PC-3 (cell line): ENCODE measurements around the gene TTLL10. TPM values are rescaled to one million over a fixed set of nuclear protein-coding genes. Genes with fewer than 3 reads are reported as not detected.

Experiments used
- ATAC-seq: fragments of 200-7000 bp; cut with Tn5 transposase; 2 replicates; pipeline ENCODE4 v1.9.1; 2020; ENCODE audit warnings: mild to moderate bottlenecking, moderate library complexity
- BruUV-seq: library from RNA; stranded (reverse); fragments of 400-500 nt; replicated peaks from 2 replicates; lab custom pipeline; 2021; lab: Mats Ljungman, UMichigan
- CTCF ChIA-PET: fragments of 300-600 bp; sonication (Branson Sonifier 250); formaldehyde crosslinking; loops from one replicate; lab custom pipeline; 2022; ENCODE audit warnings: antibody characterized with exemption; lab: Charles Lee
- POLR2A ChIA-PET: fragments of 300-600 bp; sonication (Branson Sonifier 250); formaldehyde crosslinking; loops from one replicate; lab custom pipeline; 2022; ENCODE audit warnings: antibody characterized with exemption; ENCODE audit not compliant: unreplicated experiment; lab: Charles Lee
- DNase-seq: peaks from one replicate; pipeline ENCODE4 v3.0.0-alpha.2; 2015
- H2AFZ ChIP-seq: fragments of 300-600 bp; sonication (generic); 2 replicates; pipeline ENCODE4 v1.6.0; 2016; ENCODE audit warnings: antibody characterized with exemption, low read length
- H3F3A ChIP-seq: fragments of 300-600 bp; sonication (generic); one replicate; pipeline ENCODE4 v1.6.0; 2017; ENCODE audit warnings: antibody characterized with exemption, low read length, control low read depth, mild to moderate bottlenecking; ENCODE audit not compliant: unreplicated experiment
- H3K27ac ChIP-seq: fragments of 300-600 bp; sonication (generic); 2 replicates; pipeline ENCODE4 v1.5.1; 2016; ENCODE audit warnings: mild to moderate bottlenecking, low read length
- H3K27me3 ChIP-seq: fragments of 300-600 bp; sonication (generic); 2 replicates; pipeline ENCODE4 v1.6.1; 2016; ENCODE audit warnings: low read length, mixed read lengths
- H3K36me3 ChIP-seq: fragments of 300-600 bp; sonication (generic); 2 replicates; pipeline ENCODE4 v1.6.1; 2016; ENCODE audit warnings: low read depth, mixed run types, low read length, mixed read lengths
- H3K4me1 ChIP-seq: fragments of 300-600 bp; sonication (generic); 2 replicates; pipeline ENCODE4 v1.5.1; 2016; ENCODE audit warnings: low read length; ENCODE audit not compliant: insufficient read depth
- H3K4me2 ChIP-seq: fragments of 300-600 bp; sonication (generic); 2 replicates; pipeline ENCODE4 v1.6.0; 2016; ENCODE audit warnings: low read length
- H3K4me3 ChIP-seq: fragments of 300-600 bp; sonication (generic); 2 replicates; pipeline ENCODE4 v1.5.1; 2016; ENCODE audit warnings: mild to moderate bottlenecking, low read length, mixed read lengths
- H3K79me2 ChIP-seq: fragments of 300-600 bp; sonication (generic); 2 replicates; pipeline ENCODE4 v1.6.1; 2017; ENCODE audit warnings: low read length, mixed read lengths
- H3K9ac ChIP-seq: fragments of 300-600 bp; sonication (generic); 2 replicates; pipeline ENCODE4 v1.6.0; 2016; ENCODE audit warnings: mild to moderate bottlenecking, low read length
- H3K9me2 ChIP-seq: fragments of 300-600 bp; sonication (generic); replicated peaks from 2 replicates; pipeline ENCODE4 v1.6.1; 2016; ENCODE audit warnings: mixed run types, low read length, mixed read lengths
- H3K9me3 ChIP-seq: fragments of 300-600 bp; sonication (generic); 2 replicates; pipeline ENCODE4 v1.6.1; 2016; ENCODE audit warnings: low read length, mixed read lengths
- H4K20me1 ChIP-seq: fragments of 300-600 bp; sonication (generic); 2 replicates; pipeline ENCODE4 v1.6.1; 2016; ENCODE audit warnings: low read length, mixed read lengths
- EZH2 ChIP-seq: fragments of 300-600 bp; sonication (generic); IDR thresholded peaks from one replicate; pipeline ENCODE4 v1.6.1; 2017; ENCODE audit warnings: antibody characterized with exemption, mild to moderate bottlenecking, low read length; ENCODE audit not compliant: unreplicated experiment
- EZH2phosphoT487 ChIP-seq: fragments of 300-600 bp; sonication (generic); IDR thresholded peaks from 2 replicates; pipeline ENCODE4 v1.6.1; 2018; ENCODE audit warnings: mild to moderate bottlenecking, antibody characterized with exemption, low read length, borderline replicate concordance
- intact Hi-C: fragments of 100-400 bp; cut with micrococcal nuclease; formaldehyde crosslinking; loops from 2 replicates; pipeline ENCODE4 v1.9.0; 2023
- total RNA-seq: library from RNA; depleted of rRNA; stranded (reverse); fragments of >200 nt; gene quantifications from 2 replicates; pipeline ENCODE4 v1.2.3, GENCODE V29; 2014
- TF ChIP-seq, protein P1 (sequence below): fragments of 300-600 bp; sonication (generic); conservative IDR thresholded peaks from 2 replicates; pipeline ENCODE4 v1.5.1; 2017; ENCODE audit warnings: antibody characterized with exemption, low read depth, mild to moderate bottlenecking, low read length

TTLL10 gene
- total RNA-seq, 1 experiment from 2014 or later: 0.36 TPM

DNA sequence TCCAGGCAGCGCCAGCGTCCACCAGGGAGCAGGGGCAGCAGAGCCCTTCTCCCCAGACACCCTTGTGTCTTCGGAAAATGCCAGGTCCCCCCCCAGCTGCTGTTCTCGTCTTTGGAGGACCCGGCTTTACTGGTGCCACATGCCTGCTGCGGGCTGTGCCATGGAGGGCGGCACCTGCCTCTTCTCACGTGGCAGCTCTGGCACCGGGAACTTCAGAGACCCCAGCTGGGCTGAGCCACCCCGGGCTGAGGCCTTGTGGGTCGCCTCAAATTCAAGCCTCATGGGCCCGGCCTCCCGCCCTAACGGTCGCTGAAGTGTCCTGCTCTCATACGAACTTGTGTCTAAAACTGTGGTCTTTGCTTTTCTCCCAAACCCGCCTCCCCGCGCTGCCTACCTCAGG lies 30.8 kb upstream of the TTLL10 start:
- H3K9ac ChIP-seq: no peak overlapping the region
- H3K9me2 ChIP-seq: no peaks in the 10 kb centered on the region
- no peaks in the 10 kb centered on the region for H3K27me3 ChIP-seq
- POLR2A ChIA-PET: no interaction called here
- BruUV-seq: no TSS peak
- no peak overlapping the region for H3K4me3 ChIP-seq
- TF ChIP-seq, protein P1, sequence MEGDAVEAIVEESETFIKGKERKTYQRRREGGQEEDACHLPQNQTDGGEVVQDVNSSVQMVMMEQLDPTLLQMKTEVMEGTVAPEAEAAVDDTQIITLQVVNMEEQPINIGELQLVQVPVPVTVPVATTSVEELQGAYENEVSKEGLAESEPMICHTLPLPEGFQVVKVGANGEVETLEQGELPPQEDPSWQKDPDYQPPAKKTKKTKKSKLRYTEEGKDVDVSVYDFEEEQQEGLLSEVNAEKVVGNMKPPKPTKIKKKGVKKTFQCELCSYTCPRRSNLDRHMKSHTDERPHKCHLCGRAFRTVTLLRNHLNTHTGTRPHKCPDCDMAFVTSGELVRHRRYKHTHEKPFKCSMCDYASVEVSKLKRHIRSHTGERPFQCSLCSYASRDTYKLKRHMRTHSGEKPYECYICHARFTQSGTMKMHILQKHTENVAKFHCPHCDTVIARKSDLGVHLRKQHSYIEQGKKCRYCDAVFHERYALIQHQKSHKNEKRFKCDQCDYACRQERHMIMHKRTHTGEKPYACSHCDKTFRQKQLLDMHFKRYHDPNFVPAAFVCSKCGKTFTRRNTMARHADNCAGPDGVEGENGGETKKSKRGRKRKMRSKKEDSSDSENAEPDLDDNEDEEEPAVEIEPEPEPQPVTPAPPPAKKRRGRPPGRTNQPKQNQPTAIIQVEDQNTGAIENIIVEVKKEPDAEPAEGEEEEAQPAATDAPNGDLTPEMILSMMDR: no peak
- no peak for TF ChIP-seq EZH2
- TF ChIP-seq EZH2phosphoT487: no peak
- H3K4me1 ChIP-seq: peaks cover under 1% of the 10 kb centered on the region; the same call in 1 of the 2 replicates
- H3K4me2 ChIP-seq: no peak overlapping the region
- CTCF ChIA-PET: no interaction called here
- H3K79me2 ChIP-seq: no peaks in the 10 kb centered on the region
- no peak overlapping the region for H2AFZ ChIP-seq
- H3F3A ChIP-seq: no peaks in the 10 kb centered on the region
- no peaks in the 10 kb centered on the region for H3K9me3 ChIP-seq
- ATAC-seq: no peak
- intact Hi-C loops: no loop called here
- H4K20me1 ChIP-seq: no peaks in the 10 kb centered on the region
- H3K36me3 ChIP-seq: no peaks in the 10 kb centered on the region
- no peak overlapping the region for H3K27ac ChIP-seq
- DNase-seq: no peak

DNA sequence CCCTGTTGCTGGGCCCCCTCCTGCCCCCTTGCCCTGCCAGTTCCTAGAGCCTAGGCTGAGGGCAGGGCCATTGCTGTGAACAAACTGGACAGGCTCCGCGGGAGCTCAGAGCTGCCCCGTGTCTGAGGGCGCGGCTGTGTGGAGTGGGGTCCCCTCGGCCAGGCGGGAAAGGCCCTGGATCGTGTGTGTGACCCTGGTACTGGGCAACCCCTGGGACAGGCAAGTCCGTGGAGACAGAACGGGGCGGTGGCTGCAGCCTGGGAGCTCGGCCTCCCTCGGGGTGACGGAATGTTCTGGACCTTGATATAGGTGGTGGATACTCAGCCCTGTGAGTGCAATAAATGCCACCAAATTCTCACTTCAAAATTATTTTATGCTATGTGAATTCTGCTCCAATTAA lies 30.0 kb upstream of the TTLL10 start:
- no peaks in the 10 kb centered on the region for H3K9me2 ChIP-seq
- H3K79me2 ChIP-seq: no peaks in the 10 kb centered on the region
- intact Hi-C loops: no loop called here
- no peaks in the 10 kb centered on the region for H3K4me1 ChIP-seq
- no peaks in the 10 kb centered on the region for H3K36me3 ChIP-seq
- H3K27ac ChIP-seq: no peak overlapping the region
- no peaks in the 10 kb centered on the region for H4K20me1 ChIP-seq
- no peak overlapping the region for H3K4me2 ChIP-seq
- ChIA-PET POLR2A (no interaction called here), CTCF (no interaction called here)
- H3K27me3 ChIP-seq: no peaks in the 10 kb centered on the region
- no peak overlapping the region for H2AFZ ChIP-seq
- DNase-seq: no peak
- TF ChIP-seq EZH2phosphoT487 (no peak), EZH2 (no peak)
- TF ChIP-seq, protein P1: no peak
- no peak for ATAC-seq
- H3K4me3 ChIP-seq: no peak overlapping the region
- H3K9me3 ChIP-seq: no peaks in the 10 kb centered on the region
- BruUV-seq: no TSS peak
- H3K9ac ChIP-seq: no peak overlapping the region
- H3F3A ChIP-seq: no peaks in the 10 kb centered on the region

DNA sequence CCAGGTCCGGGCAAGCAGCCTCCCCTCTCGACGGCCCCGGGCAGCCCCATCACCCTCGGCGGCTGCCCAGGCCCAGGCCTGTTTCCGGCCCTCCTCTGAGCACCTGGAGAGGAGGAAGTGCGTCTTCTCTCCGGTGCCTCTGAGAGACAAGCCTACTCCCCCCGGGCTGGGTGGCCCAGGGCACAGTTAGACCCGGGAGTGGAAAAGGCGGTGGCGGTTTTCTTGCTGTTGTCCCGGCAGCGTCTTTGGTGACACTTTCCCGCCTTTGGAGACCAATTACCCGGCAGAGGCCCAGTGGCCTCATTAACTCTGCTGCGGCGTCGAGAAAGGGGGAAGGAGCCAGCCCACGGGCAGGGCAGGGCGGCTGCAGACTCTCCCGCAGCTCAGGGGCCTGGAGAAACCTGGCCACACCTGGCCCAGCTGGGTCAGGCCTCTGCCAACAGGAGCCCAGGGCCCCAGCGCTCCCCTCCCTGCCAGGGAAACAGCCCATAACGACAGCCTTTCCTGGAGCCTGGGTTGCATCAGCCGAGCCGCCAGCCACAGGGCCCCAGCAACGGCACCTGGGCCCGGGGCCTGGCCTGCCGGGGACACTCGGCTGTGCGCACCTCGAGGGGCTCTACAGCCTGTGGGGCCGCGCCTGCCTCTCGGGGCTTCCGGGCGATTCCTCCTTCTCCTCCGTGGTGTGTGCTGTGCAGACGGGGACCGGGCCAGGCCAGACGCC lies 29.4 kb upstream of the TTLL10 start:
- H3K27ac ChIP-seq: no peak overlapping the region
- H3K36me3 ChIP-seq: no peaks in the 10 kb centered on the region
- BruUV-seq: no TSS peak
- H3K9ac ChIP-seq: no peak overlapping the region
- no peak overlapping the region for H3K4me3 ChIP-seq
- ChIA-PET POLR2A (no interaction called here), CTCF (no interaction called here)
- no peak overlapping the region for H3K4me2 ChIP-seq
- TF ChIP-seq EZH2: no peak
- TF ChIP-seq, protein P1: no peak
- TF ChIP-seq EZH2phosphoT487: no peak
- no peaks in the 10 kb centered on the region for H3F3A ChIP-seq
- H4K20me1 ChIP-seq: no peaks in the 10 kb centered on the region
- H2AFZ ChIP-seq: no peak overlapping the region
- intact Hi-C loops: no loop called here
- ATAC-seq: no peak
- no peaks in the 10 kb centered on the region for H3K4me1 ChIP-seq
- no peaks in the 10 kb centered on the region for H3K79me2 ChIP-seq
- no peaks in the 10 kb centered on the region for H3K9me2 ChIP-seq
- DNase-seq: no peak
- no peaks in the 10 kb centered on the region for H3K27me3 ChIP-seq
- no peaks in the 10 kb centered on the region for H3K9me3 ChIP-seq
